HEK293T (cell line): ENCODE measurements around the gene P4HTM.

ENCODE experiments used
- ARNT ChIP-seq: fragments of 450-650 bp; IDR thresholded peaks from 2 replicates; pipeline ENCODE4 v1.6.1; 2017; ENCODE audit warnings: mild to moderate bottlenecking
- ELF4 ChIP-seq: fragments of 450-650 bp; IDR thresholded peaks from 2 replicates; pipeline ENCODE4 v1.6.1; 2017; ENCODE audit warnings: antibody characterized with exemption
- FOXM1 ChIP-seq: fragments of 450-650 bp; IDR thresholded peaks from 2 replicates; pipeline ENCODE4 v1.6.1; 2017; ENCODE audit warnings: mild to moderate bottlenecking, borderline replicate concordance
- HDGF ChIP-seq: fragments of 450-650 bp; IDR thresholded peaks from 2 replicates; pipeline ENCODE4 v1.6.1; 2017; ENCODE audit warnings: antibody characterized with exemption, borderline replicate concordance
- L3MBTL2 ChIP-seq: fragments of 450-650 bp; conservative IDR thresholded peaks from 2 replicates; pipeline ENCODE4 v1.6.1; 2016; ENCODE audit warnings: mild to moderate bottlenecking
- NFRKB ChIP-seq: fragments of 450-650 bp; IDR thresholded peaks from 2 replicates; pipeline ENCODE4 v1.6.1; 2016; ENCODE audit warnings: mild to moderate bottlenecking, moderate library complexity
- SP1 ChIP-seq: fragments of 450-650 bp; IDR thresholded peaks from 2 replicates; pipeline ENCODE4 v1.6.1; 2017
- SUZ12 ChIP-seq: fragments of 450-650 bp; IDR thresholded peaks from 2 replicates; pipeline ENCODE4 v1.6.1; 2016; ENCODE audit warnings: mild to moderate bottlenecking
- TARDBP ChIP-seq: fragments of 450-650 bp; IDR thresholded peaks from 2 replicates; pipeline ENCODE4 v1.6.1; 2016

GRCh38 chr3:48999085-48999858 lies 9.2 kb downstream of the P4HTM start:
- TF ChIP-seq SP1 = no peak
- no peak for TF ChIP-seq TARDBP
- TF ChIP-seq L3MBTL2 = no peak
- no peak for TF ChIP-seq SUZ12
- no peak for TF ChIP-seq ARNT
- no peak for TF ChIP-seq HDGF
- no peak for TF ChIP-seq FOXM1
- TF ChIP-seq ELF4 = no peak
- no peak for TF ChIP-seq NFRKB
